Measurements from ENCODE around the gene TMEM59. TPM values are rescaled to one million over a fixed set of nuclear protein-coding genes. Genes with fewer than 3 reads are reported as not detected.

TMEM59 gene
- total RNA-seq, 4 donors from 2014 or later: 156 to 248 (median 224) TPM

GRCh38 chr1:53982034-53982762 lies 70.8 kb downstream of the TMEM59 start:
- no peaks in the 10 kb centered on the region for H3K9me3 ChIP-seq
- TF ChIP-seq POLR2A (IDR thresholded peaks at IDR 0.05): no peak
- TF ChIP-seq, protein P1, sequence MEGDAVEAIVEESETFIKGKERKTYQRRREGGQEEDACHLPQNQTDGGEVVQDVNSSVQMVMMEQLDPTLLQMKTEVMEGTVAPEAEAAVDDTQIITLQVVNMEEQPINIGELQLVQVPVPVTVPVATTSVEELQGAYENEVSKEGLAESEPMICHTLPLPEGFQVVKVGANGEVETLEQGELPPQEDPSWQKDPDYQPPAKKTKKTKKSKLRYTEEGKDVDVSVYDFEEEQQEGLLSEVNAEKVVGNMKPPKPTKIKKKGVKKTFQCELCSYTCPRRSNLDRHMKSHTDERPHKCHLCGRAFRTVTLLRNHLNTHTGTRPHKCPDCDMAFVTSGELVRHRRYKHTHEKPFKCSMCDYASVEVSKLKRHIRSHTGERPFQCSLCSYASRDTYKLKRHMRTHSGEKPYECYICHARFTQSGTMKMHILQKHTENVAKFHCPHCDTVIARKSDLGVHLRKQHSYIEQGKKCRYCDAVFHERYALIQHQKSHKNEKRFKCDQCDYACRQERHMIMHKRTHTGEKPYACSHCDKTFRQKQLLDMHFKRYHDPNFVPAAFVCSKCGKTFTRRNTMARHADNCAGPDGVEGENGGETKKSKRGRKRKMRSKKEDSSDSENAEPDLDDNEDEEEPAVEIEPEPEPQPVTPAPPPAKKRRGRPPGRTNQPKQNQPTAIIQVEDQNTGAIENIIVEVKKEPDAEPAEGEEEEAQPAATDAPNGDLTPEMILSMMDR (IDR thresholded peaks at IDR 0.05 in 4 of 5, conservative IDR thresholded peaks at IDR 0.05 in 1 of 5): no peak
- peak overlapping the region; percentile 32 to 44 (median 38) for H3K4me3 ChIP-seq
- H3K4me1 ChIP-seq: no peaks in the 10 kb centered on the region
- in situ Hi-C loops (cut with MboI; ENCODE audit: low sequenced_read_pairs in 4 of 4): no loop called here
- H3K27ac ChIP-seq: no peak overlapping the region
- no peaks in the 10 kb centered on the region for H3K27me3 ChIP-seq
- intact Hi-C loops (cut with DNase I; ENCODE audit: low total_unique reads): no loop called here
- ATAC-seq: peak in 1 of 2 donors; percentile 33
- H3K36me3 ChIP-seq: no peaks in the 10 kb centered on the region
- no peak for DNase-seq

GRCh38 chr1:53981220-53981619 lies 71.8 kb downstream of the TMEM59 start:
- Histone ChIP-seq H3K4me3 (no peak overlapping the region), H3K9me3 (no peaks in the 10 kb centered on the region), H3K27ac (no peak overlapping the region), H3K36me3 (no peaks in the 10 kb centered on the region), H3K4me1 (no peaks in the 10 kb centered on the region), H3K27me3 (no peaks in the 10 kb centered on the region)
- no peak for DNase-seq
- intact Hi-C loops (cut with DNase I; ENCODE audit: low total_unique reads): no loop called here
- ATAC-seq: no peak
- TF ChIP-seq, protein P1 (IDR thresholded peaks at IDR 0.05 in 4 of 5, conservative IDR thresholded peaks at IDR 0.05 in 1 of 5): no peak
- no peak for TF ChIP-seq POLR2A (IDR thresholded peaks at IDR 0.05)
- in situ Hi-C loops (cut with MboI; ENCODE audit: low sequenced_read_pairs in 4 of 4): no loop called here

DNA sequence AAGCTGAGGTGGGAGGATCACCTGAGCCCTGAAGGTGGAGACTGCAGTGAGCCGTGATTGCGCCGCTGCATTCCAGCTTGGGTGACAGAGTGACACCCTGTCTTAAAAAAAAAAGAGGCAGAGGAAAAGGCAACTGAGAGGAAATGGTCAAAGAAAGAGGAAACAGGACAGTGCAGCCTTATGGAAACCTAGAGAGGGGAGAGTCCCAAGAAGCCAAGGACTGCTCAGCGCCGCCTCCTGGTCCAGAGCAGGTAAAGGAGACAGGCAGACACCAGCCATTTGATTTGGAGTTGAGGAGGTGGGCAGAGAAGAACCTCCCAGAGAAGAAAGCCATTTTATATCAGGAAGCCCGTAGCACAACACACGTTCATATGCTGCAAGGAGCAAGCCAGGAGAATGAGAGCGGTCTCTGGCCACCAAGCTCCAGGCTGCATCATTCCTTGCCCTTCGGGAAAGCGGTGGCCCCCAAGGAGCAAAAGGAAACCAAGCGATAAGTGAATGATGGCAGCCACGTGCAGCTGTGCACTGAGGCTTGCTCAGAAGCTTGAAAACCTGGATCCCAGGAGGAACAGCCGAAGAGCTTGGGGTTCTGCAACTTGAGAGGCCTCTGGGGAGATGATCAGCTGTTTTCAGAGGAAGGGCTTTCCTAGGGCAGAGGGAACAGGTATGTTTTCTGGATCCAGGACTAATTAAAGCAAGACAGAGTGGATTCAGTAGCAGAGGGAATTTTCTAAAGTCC lies 73.1 kb downstream of the TMEM59 start:
- TF ChIP-seq, protein P1 (IDR thresholded peaks at IDR 0.05 in 4 of 5, conservative IDR thresholded peaks at IDR 0.05 in 1 of 5): no peak
- no peak for TF ChIP-seq POLR2A (IDR thresholded peaks at IDR 0.05)
- Histone ChIP-seq H3K4me3 (no peak overlapping the region), H3K27me3 (no peaks in the 10 kb centered on the region), H3K36me3 (no peaks in the 10 kb centered on the region), H3K27ac (no peak overlapping the region), H3K9me3 (no peaks in the 10 kb centered on the region), H3K4me1 (no peaks in the 10 kb centered on the region)
- in situ Hi-C loops (cut with MboI; ENCODE audit: low sequenced_read_pairs in 4 of 4): no loop called here
- intact Hi-C loops (cut with DNase I; ENCODE audit: low total_unique reads): no loop called here
- DNase-seq (no peak), ATAC-seq (no peak)

Small RNAs within 50 kb of the gene (microRNA-seq; reads per million reads assigned to microRNA genes)
- gene MIR4781 (ENCODE audit: borderline replicate concordance in 2 of 2): 0 to 0.85 reads per million in 2 donors

Other genes starting within 250 kb of the TMEM59 start
- gene NDC1, start 214.9 kb downstream of the TMEM59 start, total RNA-seq: 10 to 100 TPM in 2 of 4 donors, 1 to 10 TPM in 2; 7.6 to 27.0 (median 9.5) TPM
- 10 to 100 TPM; 18.8 to 34.8 (median 27.2) TPM for gene YIPF1, start 163.4 kb downstream of the TMEM59 start, total RNA-seq
- not detected for gene DIO1, start 159.0 kb downstream of the TMEM59 start, total RNA-seq
- 1 to 10 TPM; 2.4 to 9.1 (median 2.9) TPM for gene IFT25, start 107.5 kb downstream of the TMEM59 start, total RNA-seq
- 10 to 100 TPM; 11.4 to 17.8 (median 14.6) TPM for gene LRRC42, start 106.9 kb downstream of the TMEM59 start, total RNA-seq
- gene LDLRAD1, start 35.0 kb downstream of the TMEM59 start, total RNA-seq: not detected
- gene TCEANC2, start 404 bp upstream of the TMEM59 start, total RNA-seq: 1 to 10 TPM; 2.6 to 9.5 (median 7.0) TPM
- gene CDCP2, start 99.8 kb upstream of the TMEM59 start, total RNA-seq: not detected
- 1 to 10 TPM; 1.8 to 5.8 (median 3.4) TPM for gene CYB5RL, start 146.8 kb upstream of the TMEM59 start, total RNA-seq
- 100 to 1,000 TPM in 3 of 4 donors, 10 to 100 TPM in 1; 91.6 to 141 (median 121) TPM for gene MRPL37, start 147.0 kb upstream of the TMEM59 start, total RNA-seq

All from gastrocnemius medialis (tissue), 4 donors.